Right forelimb (tissue), 1 donor: ENCODE measurements around the gene RBFOX1.

Experiments
- DNase-seq: peaks from one replicate; pipeline ENCODE4 v3.0.0-alpha.2; 2018

Gene RBFOX1

GRCh38 chr16:7422036-7422888, 89.6 kb downstream of the RBFOX1 start:
- no peak for DNase-seq

- no peak for DNase-seq
Measured at GRCh38 chr16:7423434-7424044, 90.9 kb downstream of the RBFOX1 start.

- DNase-seq, result no peak
Measured at GRCh38 chr16:7426161-7426560, 93.5 kb downstream of the RBFOX1 start.

GRCh38 chr16:7431723-7432122, 99.1 kb downstream of the RBFOX1 start:
- DNase-seq, result no peak

GRCh38 chr16:7436306-7436705, 103.7 kb downstream of the RBFOX1 start:
- DNase-seq, result no peak

- DNase-seq, result no peak
Measured at GRCh38 chr16:7437135-7437804, 104.6 kb downstream of the RBFOX1 start.

- DNase-seq, result no peak
Measured at GRCh38 chr16:7437843-7438242, 105.2 kb downstream of the RBFOX1 start.

- no peak for DNase-seq
Measured at GRCh38 chr16:7438601-7439000, 106.0 kb downstream of the RBFOX1 start.

GRCh38 chr16:7439518-7439917, 106.9 kb downstream of the RBFOX1 start:
- no peak for DNase-seq

GRCh38 chr16:7440886-7441400, 108.3 kb downstream of the RBFOX1 start:
- no peak for DNase-seq

- DNase-seq, result no peak
Measured at GRCh38 chr16:7442050-7442449, 109.4 kb downstream of the RBFOX1 start.

- DNase-seq, result no peak
Measured at GRCh38 chr16:7443142-7443541, 110.5 kb downstream of the RBFOX1 start.

- DNase-seq, result no peak
Measured at GRCh38 chr16:7443648-7444365, 111.2 kb downstream of the RBFOX1 start.

GRCh38 chr16:7449306-7449705, 116.7 kb downstream of the RBFOX1 start:
- DNase-seq, result no peak

GRCh38 chr16:7449808-7450207, 117.2 kb downstream of the RBFOX1 start:
- DNase-seq, result no peak

GRCh38 chr16:7450440-7450839, 117.8 kb downstream of the RBFOX1 start:
- no peak for DNase-seq

- DNase-seq, result no peak
Measured at GRCh38 chr16:7452090-7452489, 119.4 kb downstream of the RBFOX1 start.

GRCh38 chr16:7456211-7456610, 123.6 kb downstream of the RBFOX1 start:
- DNase-seq, result no peak

GRCh38 chr16:7458144-7458543, 125.5 kb downstream of the RBFOX1 start:
- no peak for DNase-seq

GRCh38 chr16:7470344-7470743, 137.7 kb downstream of the RBFOX1 start:
- no peak for DNase-seq

- DNase-seq, result no peak
Measured at GRCh38 chr16:7471268-7471667, 138.6 kb downstream of the RBFOX1 start.

GRCh38 chr16:7482032-7482431, 149.4 kb downstream of the RBFOX1 start:
- DNase-seq, result no peak
